Measurements from ENCODE around the gene KCNT1. TPM values are rescaled to one million over a fixed set of nuclear protein-coding genes. Genes with fewer than 3 reads are reported as not detected.

KCNT1 gene
- total RNA-seq, 2 experiments from 2014 or later = not detected

GRCh38 chr9:135817951-135818717 lies 116.1 kb downstream of the KCNT1 start:
- no peak overlapping the region for H3K27ac Mint-ChIP-seq
- CTCF ChIA-PET = no interaction called here
- no peaks in the 10 kb centered on the region for H3K9me3 Mint-ChIP-seq
- H3K27me3 Mint-ChIP-seq = no peaks in the 10 kb centered on the region
- ATAC-seq = no peak
- intact Hi-C loops (cut with micrococcal nuclease) = no loop called here
- H3K4me1 Mint-ChIP-seq (ENCODE audit: low read depth) = peaks cover 6% of the 10 kb centered on the region
- TF ChIP-seq CTCF (IDR thresholded peaks at IDR 0.05) = no peak
- DNase-seq = no peak
- POLR2A ChIA-PET = no interaction called here
- no peak overlapping the region for H3K4me3 Mint-ChIP-seq
- peaks cover 26% of the 10 kb centered on the region for H3K36me3 Mint-ChIP-seq (ENCODE audit: low read depth)

- DNase-seq (no peak), ATAC-seq (no peak)
- Mint-ChIP-seq H3K27ac (no peak overlapping the region), H3K4me3 (no peak overlapping the region), H3K9me3 (no peaks in the 10 kb centered on the region), H3K36me3 (ENCODE audit: low read depth) (peaks cover 23% of the 10 kb centered on the region), H3K27me3 (no peaks in the 10 kb centered on the region), H3K4me1 (ENCODE audit: low read depth) (peaks cover 6% of the 10 kb centered on the region)
- TF ChIP-seq CTCF (IDR thresholded peaks at IDR 0.05) = no peak
- intact Hi-C loops (cut with micrococcal nuclease) = no loop called here
- ChIA-PET CTCF (no interaction called here), POLR2A (no interaction called here)
These were observed 116.9 kb downstream of the KCNT1 start for GRCh38 chr9:135818718-135819475.

- no peak for TF ChIP-seq CTCF (IDR thresholded peaks at IDR 0.05)
- no peak overlapping the region for H3K4me3 Mint-ChIP-seq
- CTCF ChIA-PET = no interaction called here
- DNase-seq (no peak), ATAC-seq (no peak)
- H3K4me1 Mint-ChIP-seq (ENCODE audit: low read depth) = peaks cover 7% of the 10 kb centered on the region
- H3K27ac Mint-ChIP-seq = no peak overlapping the region
- peaks cover 25% of the 10 kb centered on the region for H3K36me3 Mint-ChIP-seq (ENCODE audit: low read depth)
- POLR2A ChIA-PET = no interaction called here
- intact Hi-C loops (cut with micrococcal nuclease) = no loop called here
- no peaks in the 10 kb centered on the region for H3K9me3 Mint-ChIP-seq
- no peaks in the 10 kb centered on the region for H3K27me3 Mint-ChIP-seq
These were observed 117.9 kb downstream of the KCNT1 start for GRCh38 chr9:135819905-135820304.

GRCh38 chr9:135820661-135821060 lies 118.7 kb downstream of the KCNT1 start:
- Mint-ChIP-seq H3K9me3 (no peaks in the 10 kb centered on the region), H3K36me3 (ENCODE audit: low read depth) (peaks cover 25% of the 10 kb centered on the region), H3K27me3 (no peaks in the 10 kb centered on the region), H3K27ac (no peak overlapping the region), H3K4me3 (no peak overlapping the region), H3K4me1 (ENCODE audit: low read depth) (peaks cover 9% of the 10 kb centered on the region)
- DNase-seq (no peak), ATAC-seq (no peak)
- ChIA-PET POLR2A (no interaction called here), CTCF (no interaction called here)
- intact Hi-C loops (cut with micrococcal nuclease) = no loop called here
- no peak for TF ChIP-seq CTCF (IDR thresholded peaks at IDR 0.05)

- no peak overlapping the region for H3K27ac Mint-ChIP-seq
- DNase-seq (no peak), ATAC-seq (no peak)
- H3K27me3 Mint-ChIP-seq = no peaks in the 10 kb centered on the region
- no peak for TF ChIP-seq CTCF (IDR thresholded peaks at IDR 0.05)
- H3K4me1 Mint-ChIP-seq (ENCODE audit: low read depth) = peaks cover 8% of the 10 kb centered on the region
- intact Hi-C loops (cut with micrococcal nuclease) = no loop called here
- ChIA-PET CTCF (interaction anchor here (1.4 kb wide), 1 partner anchor 43 kb away, joined by 6 read pairs; no protein-coding TSS in a partner anchor), POLR2A (no interaction called here)
- H3K36me3 Mint-ChIP-seq (ENCODE audit: low read depth) = peaks cover 25% of the 10 kb centered on the region
- H3K9me3 Mint-ChIP-seq = no peaks in the 10 kb centered on the region
- no peak overlapping the region for H3K4me3 Mint-ChIP-seq
These were observed 119.1 kb downstream of the KCNT1 start for GRCh38 chr9:135821116-135821515.
